Right renal cortex interstitium (tissue), 3 donors: ENCODE data around the gene NPAS1. TPM values are rescaled to one million over a fixed set of nuclear protein-coding genes. Genes with fewer than 3 reads are reported as not detected.
A peak's percentile ranks its signal among the peaks of the same experiment; 100 is the strongest.

Experiments used
- DNase-seq, 3 donors: peaks; one replicate each; pipeline ENCODE4 v3.0.0-alpha.2; 2013; ENCODE audit warnings: low read depth in 3 of 3, low spot score in 2 of 3
- polyA plus RNA-seq, 3 donors: library from polyadenylated mRNA; unstranded; fragments of 120-200 nt; gene quantifications; one replicate each; pipeline ENCODE4 v1.2.1, GENCODE V29; 2013; ENCODE audit not compliant: insufficient read length in 3 of 3

NPAS1 gene
- 1 to 10 TPM; 1.2 to 1.6 (median 1.6) TPM for polyA plus RNA-seq

GRCh38 chr19:47019431-47020041 lies at the start of gene NPAS1:
Gene NPAS1 (plus strand): TSS chr19:47019837. CDS start chr19:47021048, 1,211 bp downstream.
- no peak for DNase-seq

GRCh38 chr19:46970815-46971214 lies 48.8 kb upstream of the NPAS1 start:
- no peak for DNase-seq

- no peak for DNase-seq
Observed at GRCh38 chr19:46972311-46972710, 47.3 kb upstream of the NPAS1 start.

GRCh38 chr19:46974181-46974580 lies 45.5 kb upstream of the NPAS1 start:
- no peak for DNase-seq

- no peak for DNase-seq
Observed at GRCh38 chr19:46975011-46975924, 44.4 kb upstream of the NPAS1 start.

GRCh38 chr19:46975925-46976782 lies 43.5 kb upstream of the NPAS1 start:
- DNase-seq = peak in 1 of 3 donors; percentile 56

- DNase-seq = no peak
Observed at GRCh38 chr19:46976845-46977320, 42.8 kb upstream of the NPAS1 start.

GRCh38 chr19:46977548-46977947 lies 42.1 kb upstream of the NPAS1 start:
- no peak for DNase-seq

- no peak for DNase-seq
Observed at GRCh38 chr19:46978171-46978869, 41.3 kb upstream of the NPAS1 start.

GRCh38 chr19:46979126-46980105 lies 40.2 kb upstream of the NPAS1 start:
- DNase-seq = peak in 1 of 3 donors; percentile 66

GRCh38 chr19:46980761-46981160 lies 38.9 kb upstream of the NPAS1 start:
- no peak for DNase-seq

- no peak for DNase-seq
Observed at GRCh38 chr19:46981286-46981945, 38.2 kb upstream of the NPAS1 start.

GRCh38 chr19:46983097-46983496 lies 36.5 kb upstream of the NPAS1 start:
- DNase-seq = no peak

GRCh38 chr19:46984077-46985010 lies 35.3 kb upstream of the NPAS1 start:
- DNase-seq = no peak

- DNase-seq = no peak
Observed at GRCh38 chr19:46985542-46986415, 33.9 kb upstream of the NPAS1 start.

GRCh38 chr19:46988614-46989230 lies 30.9 kb upstream of the NPAS1 start:
- DNase-seq = no peak
